Posterior vena cava (tissue), 2 donors: Measurements from ENCODE around the gene ENHO. TPM values are rescaled to one million over a fixed set of nuclear protein-coding genes. Genes with fewer than 3 reads are reported as not detected.
"Not testable (repeated sequence)": the region's sequence is repeated elsewhere in the genome, so short reads cannot be mapped to it uniquely, and the experiment has no call there.

ENCODE experiments used
- DNase-seq: peaks from one replicate; pipeline ENCODE4 v3.0.0-alpha.2; 2020; ENCODE audit warnings: low spot score
- intact Hi-C, 2 donors: fragments of 100-400 bp; cut with DNase I; formaldehyde crosslinking; loops; one replicate each; pipeline versions ENCODE4 v1.14.1 to v1.14.2; 2022 to 2023
- total RNA-seq, 2 donors: library from RNA; stranded (reverse); fragmentation: NEBNext Ultra II Directional; extraction: Animal tissue kit (Norgen Biotek cat#: 25700); gene quantifications; one replicate each; pipeline ENCODE4 v1.2.1, GENCODE V29; 2021
- donor health status: DM: yes; HTN: yes; CAD: no.
- donor health status: DM: yes; HTN: yes; CAD: no.

The ENHO gene
- total RNA-seq, 2 donors from 2014 or later: 0.24 to 0.74 TPM

DNA sequence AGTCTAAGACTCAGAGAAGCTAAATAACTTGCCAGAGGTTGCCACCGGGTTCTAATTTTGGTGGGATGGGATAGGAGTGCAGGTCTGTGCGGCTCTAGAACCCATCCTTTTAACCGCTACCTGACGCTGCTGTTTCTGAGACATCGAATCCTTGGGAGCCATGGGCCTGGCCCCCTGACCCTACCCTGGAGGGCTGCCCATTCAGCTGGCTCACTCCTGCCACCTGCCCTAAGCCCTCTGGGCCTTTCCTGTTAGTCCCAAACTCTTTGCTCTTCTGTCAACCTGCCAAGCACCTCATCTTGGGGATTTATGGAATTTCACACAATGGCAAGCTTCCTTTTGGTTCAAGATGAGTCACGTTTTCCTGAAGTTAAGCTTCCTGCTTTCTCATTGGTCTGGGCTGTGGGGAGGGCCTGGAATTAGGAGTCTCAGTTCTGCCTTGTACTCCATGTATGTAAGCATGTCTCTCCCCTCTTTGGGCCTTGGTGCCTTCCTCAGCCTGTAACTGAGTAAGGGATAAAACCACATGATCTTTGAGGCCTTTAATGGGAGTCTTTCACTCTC, 26.6 kb downstream of the ENHO start:
- peak; percentile 22 for DNase-seq
- intact Hi-C loops: loop anchor here in 1 of 2 donors (5.0 to 10.0 kb wide), 2 partner anchors 49 to 54 kb away; no protein-coding TSS in a partner anchor

DNA sequence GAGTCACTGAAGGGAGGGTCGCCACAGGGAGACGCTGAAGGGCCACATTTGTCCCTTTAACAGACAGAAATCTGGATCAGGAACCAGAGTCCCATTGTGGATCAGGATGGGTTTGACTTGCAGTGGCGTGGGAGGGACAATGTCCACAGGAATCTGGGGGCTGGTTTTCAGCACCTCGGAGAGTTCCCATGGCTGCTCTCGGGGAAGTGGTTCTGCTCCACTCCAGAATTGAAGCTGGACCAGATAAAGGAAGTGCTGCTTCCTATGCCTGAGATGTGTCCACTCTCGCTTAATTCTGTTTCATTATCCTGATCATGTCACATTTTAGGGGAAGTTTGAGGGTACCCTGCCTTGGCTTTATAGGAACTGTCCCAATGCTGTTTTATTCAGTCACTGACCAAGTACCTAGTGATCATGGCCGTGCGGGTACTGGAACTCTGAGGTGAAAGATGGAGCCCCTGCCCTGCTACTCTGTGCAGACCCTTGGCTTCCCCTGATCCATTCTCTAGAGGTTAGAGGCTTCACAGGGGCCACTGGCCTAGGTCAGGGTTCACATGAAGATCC, 28.7 kb downstream of the ENHO start:
- DNase-seq: no peak

DNA sequence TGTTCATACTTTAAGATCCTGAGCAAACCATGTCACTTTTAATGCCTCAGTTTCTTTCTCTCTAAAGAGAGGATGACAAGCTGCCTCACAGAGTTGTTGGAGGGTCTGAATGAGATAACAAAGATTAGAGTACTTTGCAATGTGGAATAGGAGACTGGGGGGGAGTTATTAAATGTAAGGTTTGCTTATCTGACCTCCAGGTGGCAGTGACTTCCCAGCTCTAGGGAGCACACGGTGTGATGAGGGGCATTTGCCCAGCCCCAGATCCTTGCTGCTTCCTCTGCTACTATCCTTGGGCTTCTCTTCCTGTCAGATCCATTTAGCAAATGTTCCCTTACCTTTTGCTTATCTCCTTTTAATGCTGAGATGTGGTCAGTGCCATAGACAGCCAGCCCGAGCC, 30.7 kb downstream of the ENHO start:
- DNase-seq: no peak
- intact Hi-C loops: loop anchor here in 1 of 2 donors (10.0 kb wide), 1 partner anchor 53 kb away; no protein-coding TSS in a partner anchor

More for the DNA sequence above, 28.7 kb downstream of the ENHO start:
- intact Hi-C loops: loop anchor here in 1 of 2 donors (10.0 kb wide), 1 partner anchor 51 kb away; no protein-coding TSS in a partner anchor

DNA sequence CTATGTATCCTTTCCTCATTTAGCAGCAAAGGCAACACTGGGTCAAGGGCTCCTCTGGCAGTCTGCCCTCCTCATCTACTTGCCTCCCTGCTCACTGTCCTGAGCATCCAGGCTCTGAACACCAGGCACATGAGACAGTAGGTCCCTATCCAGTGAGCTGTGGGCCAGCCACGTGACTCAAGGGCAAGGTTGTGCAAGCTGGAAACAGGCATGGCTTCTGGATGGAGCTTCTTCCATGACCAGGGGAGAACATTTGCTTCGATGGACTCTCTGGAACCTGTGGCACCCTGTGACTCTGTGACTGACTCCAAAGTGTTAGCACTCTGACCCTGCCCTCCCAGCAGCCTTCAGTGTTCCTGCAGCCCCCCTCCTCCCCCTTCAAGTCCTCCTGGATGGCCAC, 31.2 kb downstream of the ENHO start:
- intact Hi-C loops: loop anchor here in 1 of 2 donors (10.0 kb wide), 1 partner anchor 53 kb away; no protein-coding TSS in a partner anchor
- DNase-seq: no peak

DNA sequence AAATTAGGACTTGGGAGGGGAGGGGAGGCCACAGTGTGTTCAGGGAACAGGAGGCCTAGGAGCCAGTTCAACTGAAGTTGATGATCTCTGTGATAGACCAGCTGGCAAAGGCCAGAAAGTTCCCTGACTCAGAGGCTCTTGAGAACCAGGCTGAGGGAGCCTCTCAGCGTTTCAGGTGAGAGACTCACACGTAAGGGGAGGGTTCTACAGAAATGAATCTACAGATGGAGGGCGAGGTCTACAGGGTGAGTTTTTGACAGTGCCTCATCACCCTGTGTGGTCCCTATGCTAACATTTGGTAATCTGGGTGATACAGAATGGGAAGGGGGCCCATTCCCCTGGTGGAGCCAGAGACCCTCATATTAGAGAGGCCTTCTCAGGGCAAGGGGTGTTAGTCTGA, 32.0 kb downstream of the ENHO start:
- no peak for DNase-seq
- intact Hi-C loops: loop anchor here in 1 of 2 donors (10.0 kb wide), 1 partner anchor 54 kb away; no protein-coding TSS in a partner anchor

DNA sequence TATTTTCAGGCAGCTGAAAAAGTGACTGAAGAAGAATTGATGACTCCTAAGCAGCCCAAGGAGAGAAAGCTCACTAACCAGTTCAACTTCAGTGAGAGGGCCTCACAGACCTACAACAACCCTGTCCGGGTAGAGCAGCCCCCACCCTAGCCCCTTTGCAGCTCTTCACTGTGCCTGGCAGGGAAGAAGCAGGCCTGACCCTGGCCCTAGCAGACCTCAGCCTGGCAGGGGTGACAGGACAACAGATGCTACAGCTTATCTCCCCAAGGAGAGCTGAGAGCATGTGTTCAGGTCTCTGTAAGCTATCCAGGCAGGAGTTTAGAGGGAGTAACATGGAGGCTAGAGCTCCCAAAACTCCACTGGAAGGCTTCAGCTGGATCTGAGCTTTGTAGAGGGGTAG, 32.4 kb downstream of the ENHO start:
- intact Hi-C loops: loop anchor here in 1 of 2 donors (10.0 kb wide), 1 partner anchor 54 kb away; no protein-coding TSS in a partner anchor
- no peak for DNase-seq

DNA sequence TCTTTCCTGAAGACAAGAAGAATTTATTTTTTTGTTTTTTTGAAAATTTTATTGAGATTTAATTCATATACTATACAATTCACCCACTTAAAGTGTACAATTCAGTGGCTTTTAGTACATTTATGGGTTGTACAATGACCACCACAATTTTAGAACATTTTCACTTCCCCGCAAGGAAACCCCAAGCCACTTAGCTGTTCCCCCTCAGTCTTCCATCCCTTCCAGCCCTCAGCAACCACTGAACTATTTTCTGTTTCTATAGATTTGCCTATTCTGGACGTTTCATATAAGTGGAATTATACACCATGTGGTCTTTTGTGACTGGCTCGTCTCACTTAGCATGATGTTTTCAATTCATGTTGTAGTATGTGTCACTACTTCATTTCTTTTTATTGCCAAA, 36.2 kb downstream of the ENHO start:
- intact Hi-C loops: no loop called here
- no peak for DNase-seq

DNA sequence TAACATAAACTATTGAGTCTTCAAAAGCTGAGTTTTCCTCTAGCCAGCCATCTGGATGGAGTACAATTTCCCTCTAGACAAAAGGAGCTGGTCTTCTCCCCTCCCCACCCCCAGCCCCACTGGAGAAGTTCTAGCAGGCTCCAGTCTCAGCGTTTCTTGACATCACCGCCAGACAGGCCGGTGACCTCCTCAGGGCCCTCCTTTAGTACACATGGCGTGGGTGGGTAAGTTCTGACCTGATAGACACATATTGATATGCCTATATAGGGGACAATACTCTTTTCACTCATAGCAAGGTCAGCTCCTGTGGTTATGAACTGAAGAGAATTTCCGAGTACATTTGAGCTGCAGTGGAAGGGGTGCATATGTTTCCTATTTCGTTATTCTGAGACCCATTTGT, 37.0 kb downstream of the ENHO start:
- intact Hi-C loops: no loop called here
- no peak for DNase-seq

DNA sequence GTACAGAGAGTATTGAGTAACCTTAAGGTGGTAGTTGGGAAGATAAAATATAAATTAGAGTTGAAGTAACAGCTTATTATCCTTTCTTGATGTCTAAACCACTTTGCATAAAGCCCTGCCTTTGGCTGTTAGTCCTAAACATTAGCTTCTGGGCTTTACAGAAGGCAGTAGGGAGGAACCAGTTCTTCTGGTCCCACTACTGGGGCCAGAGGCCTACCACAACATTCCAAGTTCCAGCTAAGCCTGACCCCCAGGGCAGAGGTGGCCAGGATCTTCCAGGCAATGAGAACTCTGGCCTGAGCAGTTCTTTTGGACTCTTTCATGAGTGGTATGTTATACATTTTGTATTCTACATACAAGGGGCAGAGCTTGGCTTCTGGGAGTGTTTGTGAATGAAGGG, 38.1 kb downstream of the ENHO start:
- intact Hi-C loops: no loop called here
- DNase-seq: no peak

DNA sequence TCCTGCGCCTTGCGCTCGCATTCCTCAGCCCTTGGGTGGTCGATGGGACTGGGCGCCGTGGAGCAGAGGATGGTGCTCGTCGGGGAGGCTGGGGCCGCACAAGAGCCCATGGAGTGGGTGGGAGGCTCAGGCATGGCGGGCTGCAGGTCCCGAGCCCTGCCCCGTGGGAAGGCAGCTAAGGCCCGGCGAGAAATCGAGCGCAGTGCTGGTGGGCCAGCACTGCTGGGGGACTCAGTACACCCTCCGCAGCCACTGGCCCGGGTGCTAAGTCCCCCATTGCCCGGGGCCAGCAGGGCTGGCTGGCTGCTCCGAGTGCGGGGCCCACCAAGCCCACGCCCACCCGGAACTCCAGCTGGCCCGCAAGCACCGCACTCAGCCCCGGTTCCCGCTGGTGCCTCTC, 40.0 kb downstream of the ENHO start:
- DNase-seq, intact Hi-C loops: not testable (repeated sequence)

DNA sequence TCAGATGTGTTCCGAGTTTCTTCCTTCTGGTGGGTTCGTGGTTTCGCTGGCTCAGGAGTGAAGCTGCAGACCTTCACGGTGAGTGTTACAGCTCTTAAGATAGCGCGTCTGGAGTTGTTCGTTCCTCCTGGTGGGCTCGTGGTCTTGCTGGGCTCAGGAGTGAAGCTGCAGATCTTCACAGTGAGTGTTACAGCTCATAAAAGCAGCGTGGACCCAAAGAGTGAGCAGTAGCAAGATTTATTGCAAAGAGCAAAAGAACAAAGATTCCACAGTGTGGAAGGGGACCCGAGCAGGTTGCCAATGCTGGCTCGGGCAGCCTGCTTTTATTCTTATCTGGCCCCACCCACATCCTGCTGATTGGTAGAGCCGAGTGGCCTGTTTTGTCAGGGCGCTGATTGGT, 41.2 kb downstream of the ENHO start:
- not testable (repeated sequence) for DNase-seq

DNA sequence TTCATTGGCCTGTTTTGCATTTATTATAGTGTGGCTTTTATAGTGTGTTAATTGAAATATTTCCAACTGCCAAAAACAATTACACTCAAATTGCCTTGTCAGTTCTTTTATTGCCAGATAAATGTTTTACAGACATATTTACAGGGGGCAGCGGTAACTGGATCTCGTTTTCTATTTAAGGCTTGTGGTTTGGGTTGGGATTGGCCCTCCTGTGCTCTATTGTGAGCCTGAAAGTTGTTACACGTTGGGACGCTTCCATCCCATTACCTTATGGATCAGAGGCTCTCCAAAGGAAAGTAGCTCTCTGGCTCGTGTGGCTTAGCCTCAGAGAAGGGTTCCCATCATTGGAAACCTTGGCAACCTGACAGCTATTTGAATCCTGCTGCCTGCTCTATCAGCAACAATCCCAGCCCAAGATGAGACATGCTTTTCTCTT, 43.3 kb downstream of the ENHO start:
- intact Hi-C loops: no loop called here
- no peak for DNase-seq

More for the DNA sequence above, 41.2 kb downstream of the ENHO start:
- intact Hi-C loops: not testable (repeated sequence)

DNA sequence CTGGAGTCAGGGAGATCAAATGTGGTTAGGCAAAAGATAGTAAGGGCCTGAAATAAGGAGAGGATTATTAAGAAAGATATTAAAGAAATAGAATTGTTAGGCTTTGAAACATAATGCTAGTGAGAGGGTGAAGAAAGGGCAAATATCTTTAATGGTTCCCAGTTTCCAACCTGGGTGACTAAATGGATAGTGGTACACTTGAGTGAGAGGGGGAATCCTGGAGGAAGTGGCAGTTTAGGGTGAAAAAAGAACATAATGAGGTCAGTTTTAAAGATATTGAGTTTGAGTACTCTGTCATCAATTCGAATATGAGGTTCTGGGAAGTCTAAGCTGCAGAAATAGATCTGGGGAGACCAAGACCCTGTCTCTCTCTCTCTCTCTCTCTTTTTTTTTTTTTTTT, 45.2 kb downstream of the ENHO start:
- DNase-seq: no peak
- intact Hi-C loops: no loop called here

DNA sequence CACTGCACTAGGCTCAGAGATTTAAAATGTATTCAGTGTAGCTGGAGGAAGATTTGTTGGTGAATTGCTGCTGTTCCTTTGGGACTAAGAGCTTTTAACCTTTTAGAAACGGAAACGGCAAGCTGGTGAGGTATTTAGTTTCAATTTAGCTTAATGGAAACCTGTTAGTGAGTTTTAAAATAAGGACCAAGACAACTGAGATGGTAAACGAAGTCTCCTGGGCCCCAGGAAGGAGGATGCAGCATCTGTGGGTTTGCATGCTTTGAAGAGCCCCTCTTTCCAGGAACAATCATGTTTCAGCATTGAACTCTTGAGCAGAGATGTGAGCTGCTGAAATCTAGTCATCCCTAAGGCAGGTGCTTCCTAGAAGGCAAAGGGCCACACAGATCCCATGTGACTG, 47.7 kb downstream of the ENHO start:
- DNase-seq: no peak
- intact Hi-C loops: no loop called here

Other genes with a start within 250 kb of the ENHO start
- under 1 TPM; 0.38 to 0.74 TPM for gene KIF24, start 193.7 kb downstream of the ENHO start, total RNA-seq
- 10 to 100 TPM; 14.0 to 14.9 TPM for gene NUDT2, start 193.4 kb downstream of the ENHO start, total RNA-seq
- gene MYORG, start 146.1 kb downstream of the ENHO start, total RNA-seq: 10 to 100 TPM; 12.0 to 30.6 TPM
- 10 to 100 TPM; 26.3 to 39.3 TPM for gene FAM219A, start 64.4 kb downstream of the ENHO start, total RNA-seq
- not detected for gene DNAI1, start 64.2 kb downstream of the ENHO start, total RNA-seq
- gene CNTFR, start 66.7 kb upstream of the ENHO start, total RNA-seq: 10 to 100 TPM in 1 of 2 donors, 1 to 10 TPM in 1; 7.0 to 15.5 TPM
- 10 to 100 TPM in 1 of 2 donors, 1 to 10 TPM in 1; 5.1 to 10.8 TPM for gene RPP25L, start 89.1 kb upstream of the ENHO start, total RNA-seq
- gene DCTN3, start 97.5 kb upstream of the ENHO start, total RNA-seq: 10 to 100 TPM; 73.8 to 77.0 TPM
- gene ARID3C, start 106.1 kb upstream of the ENHO start, total RNA-seq: not detected
- gene SIGMAR1, start 114.8 kb upstream of the ENHO start, total RNA-seq: 10 to 100 TPM; 38.1 to 48.5 TPM
- gene GALT, start 123.7 kb upstream of the ENHO start, total RNA-seq: 10 to 100 TPM; 22.2 to 33.0 TPM
- 10 to 100 TPM; 12.6 to 34.2 TPM for gene IL11RA, start 129.2 kb upstream of the ENHO start, total RNA-seq
- under 1 TPM in 1 of 2 donors, not detected in 1; 0.33 TPM for gene CCL27, start 139.7 kb upstream of the ENHO start, total RNA-seq
- gene CCL19, start 168.3 kb upstream of the ENHO start, total RNA-seq: 10 to 100 TPM; 15.2 to 27.1 TPM
- 100 to 1,000 TPM; 143 to 161 TPM for gene CCL21, start 187.1 kb upstream of the ENHO start, total RNA-seq